ENCODE data around the gene WDR45B. TPM values are rescaled to one million over a fixed set of nuclear protein-coding genes. Genes with fewer than 3 reads are reported as not detected.

The WDR45B gene
- total RNA-seq, 2 donors from 2014 or later = 67.1 to 77.9 TPM

DNA sequence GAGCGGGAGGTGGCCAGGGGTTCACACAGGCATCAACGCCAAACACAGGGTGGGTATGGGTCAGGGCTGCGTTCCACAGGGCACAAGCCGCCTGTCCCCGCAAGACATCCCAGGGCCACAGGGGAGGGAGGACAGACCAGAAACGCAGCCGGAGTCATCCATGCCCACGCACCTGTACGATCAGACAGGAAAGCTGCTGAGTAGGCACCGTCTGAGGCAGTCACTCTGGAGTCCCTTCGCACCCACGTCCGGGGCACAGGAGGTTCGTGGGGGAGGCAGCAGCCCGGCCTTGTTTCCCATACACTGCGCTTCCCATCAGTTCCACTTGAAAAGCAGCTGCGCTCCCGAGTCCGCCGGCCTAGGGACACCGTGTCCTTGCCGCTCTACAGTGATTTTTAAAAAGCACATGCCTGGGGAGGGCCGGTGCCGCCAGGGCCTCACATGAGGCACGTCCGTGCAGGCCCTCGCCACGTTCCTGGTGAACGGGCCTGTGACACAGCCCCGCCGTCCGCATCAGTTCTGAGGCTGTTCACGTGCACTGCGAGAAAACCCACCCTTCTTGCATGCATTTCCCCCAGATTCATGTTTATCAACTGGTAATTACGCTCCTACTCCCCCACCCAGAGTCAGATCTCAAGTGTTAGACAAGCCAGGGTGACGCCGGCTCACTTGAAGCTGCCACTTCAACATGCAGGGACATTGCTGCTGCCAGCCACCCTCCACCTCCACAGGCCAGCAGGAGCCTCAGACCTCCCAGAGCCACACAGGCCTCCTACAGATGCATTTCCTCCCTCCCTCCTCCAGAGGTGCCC lies 34.8 kb downstream of the WDR45B start:
- no peak for DNase-seq
- ATAC-seq = peak; percentile 36
- intact Hi-C loops (cut with DNase I, micrococcal nuclease) = no loop called here

DNA sequence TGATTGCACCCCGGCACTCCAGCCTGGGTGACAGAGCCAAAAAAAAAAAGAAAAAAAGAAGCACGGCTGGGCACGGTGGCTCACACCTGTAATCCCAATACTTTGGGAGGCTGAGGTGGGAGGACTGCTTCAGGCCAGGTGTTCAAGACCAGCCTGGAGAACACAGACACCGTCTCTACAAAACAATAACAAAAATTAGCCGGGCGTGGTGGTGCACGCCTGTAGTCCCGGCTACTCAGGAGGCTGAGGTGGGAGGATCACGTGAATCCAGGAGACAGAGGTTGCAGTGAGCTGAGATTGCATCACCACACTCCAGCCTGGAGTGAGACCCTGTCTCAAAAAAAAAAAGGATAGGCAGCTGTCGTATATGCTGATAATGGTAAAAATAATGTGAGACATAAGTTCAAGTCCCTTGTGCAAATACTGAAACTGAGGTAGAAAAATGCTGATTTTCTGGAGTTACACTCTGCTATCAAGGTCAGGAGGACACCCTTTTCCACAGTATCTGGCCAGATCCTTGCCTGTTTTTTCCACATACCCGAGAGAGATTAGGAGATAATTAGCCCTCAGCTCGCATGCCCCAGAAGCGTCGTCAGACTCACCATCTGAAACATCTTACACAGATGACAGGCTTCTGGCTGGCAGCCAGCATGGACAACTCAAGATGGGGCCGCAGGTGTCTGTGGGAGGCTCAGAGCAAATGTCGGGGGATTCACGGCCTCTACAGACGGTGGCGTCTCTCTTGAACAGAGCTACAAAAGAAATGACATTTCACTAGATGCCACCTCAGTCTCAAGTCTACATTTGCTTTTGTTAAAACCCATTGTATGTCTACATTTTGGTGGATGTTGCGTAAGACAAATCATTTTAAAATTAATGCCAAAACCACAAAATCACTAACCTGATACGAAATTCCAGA lies 36.8 kb downstream of the WDR45B start:
- intact Hi-C loops (cut with DNase I, micrococcal nuclease) = no loop called here
- no peak for DNase-seq

DNA sequence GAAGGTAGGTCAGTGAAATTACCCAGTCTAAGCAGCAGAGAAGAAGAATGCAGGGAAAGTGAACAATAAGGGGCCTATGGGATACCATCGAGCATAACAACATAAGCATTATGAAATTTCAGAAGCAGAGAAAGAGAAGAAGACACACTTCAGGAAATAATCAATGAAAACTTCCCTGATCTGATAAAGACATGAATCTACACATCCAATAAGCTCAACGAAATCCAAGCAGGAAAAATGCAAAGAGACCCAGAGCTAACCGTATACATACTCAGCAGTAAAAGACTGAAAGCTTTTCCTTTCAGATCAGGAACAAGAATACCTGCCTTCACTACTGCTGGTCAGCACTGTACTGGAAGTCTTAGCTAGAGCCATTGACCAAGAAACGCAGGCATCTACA lies 38.6 kb downstream of the WDR45B start:
- intact Hi-C loops (cut with DNase I, micrococcal nuclease) = no loop called here
- ATAC-seq (no peak), DNase-seq (no peak)

More for the DNA sequence above, 36.8 kb downstream of the WDR45B start:
- no peak for ATAC-seq

DNA sequence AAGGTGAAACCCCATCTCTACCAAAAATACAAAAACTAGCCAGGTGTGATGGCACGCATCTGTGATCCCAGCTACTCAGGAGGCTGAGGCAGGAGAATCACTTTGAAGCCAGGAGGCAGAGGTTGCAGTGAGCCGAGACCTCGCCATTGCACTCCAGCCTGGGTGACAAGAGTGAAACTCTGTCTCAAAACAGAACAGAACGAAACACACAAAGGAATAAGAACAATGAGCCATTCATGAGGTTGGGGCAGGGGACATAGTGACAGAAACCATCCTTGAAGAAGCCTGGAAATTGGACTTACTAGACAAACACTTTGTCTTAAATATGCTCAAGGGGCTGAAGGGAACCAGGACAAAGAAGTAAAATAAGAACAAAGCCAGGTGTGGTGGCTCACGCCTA lies 39.4 kb downstream of the WDR45B start:
- intact Hi-C loops (cut with DNase I, micrococcal nuclease) = no loop called here
- DNase-seq (no peak), ATAC-seq (no peak)

DNA sequence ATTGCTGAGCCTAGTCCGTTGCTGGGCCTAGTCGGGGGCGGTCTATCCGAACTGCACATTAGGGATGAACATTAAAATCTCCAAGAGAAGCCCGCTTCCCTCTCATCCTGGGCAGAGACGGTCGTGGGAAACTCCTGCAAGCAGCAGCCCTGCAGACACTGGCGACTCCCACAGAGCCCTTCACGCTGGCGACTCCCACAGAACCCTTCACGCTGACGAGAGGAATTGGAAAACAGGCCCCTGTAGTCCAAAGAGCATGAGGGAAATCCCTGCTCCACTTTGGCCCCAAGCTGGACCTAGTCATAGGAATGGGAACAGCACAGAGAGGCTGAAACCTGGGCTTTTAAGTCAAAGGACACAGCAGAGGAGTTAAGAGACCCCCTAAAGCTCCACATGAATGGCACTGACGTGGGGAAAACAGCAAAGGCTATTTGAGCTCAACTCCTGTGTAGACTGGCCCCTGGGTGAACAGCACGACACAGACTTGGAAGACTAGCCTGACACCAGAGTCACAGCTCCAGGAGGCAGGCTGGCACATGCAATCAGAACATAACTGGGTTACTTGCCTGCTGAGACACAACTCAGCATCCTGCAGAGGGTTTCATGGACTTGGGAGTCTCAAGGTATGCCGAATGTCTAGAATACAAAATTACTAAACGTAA lies 42.2 kb downstream of the WDR45B start:
- ATAC-seq = no peak
- intact Hi-C loops (cut with DNase I, micrococcal nuclease) = no loop called here
- no peak for DNase-seq

DNA sequence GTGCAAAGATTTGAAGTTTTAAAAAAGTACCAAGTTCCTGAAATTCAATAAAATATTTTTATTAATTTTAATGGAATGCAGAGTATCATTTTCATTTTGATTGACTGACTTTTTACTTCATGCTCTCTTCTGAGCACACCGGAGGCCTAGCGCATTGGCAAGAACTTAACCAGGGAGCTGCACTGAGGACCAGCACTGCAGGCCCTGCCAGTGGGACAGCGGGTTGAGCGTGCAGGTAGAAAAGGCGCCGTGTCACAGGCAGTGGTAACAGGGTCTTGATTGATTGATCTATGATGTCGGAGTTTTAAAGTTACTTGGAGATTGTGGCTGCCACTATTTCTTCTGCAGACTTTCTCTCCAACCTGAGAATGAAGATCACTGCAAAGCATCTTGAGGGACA lies 43.7 kb downstream of the WDR45B start:
- ATAC-seq = no peak
- DNase-seq = no peak
- intact Hi-C loops (cut with DNase I, micrococcal nuclease) = no loop called here

DNA sequence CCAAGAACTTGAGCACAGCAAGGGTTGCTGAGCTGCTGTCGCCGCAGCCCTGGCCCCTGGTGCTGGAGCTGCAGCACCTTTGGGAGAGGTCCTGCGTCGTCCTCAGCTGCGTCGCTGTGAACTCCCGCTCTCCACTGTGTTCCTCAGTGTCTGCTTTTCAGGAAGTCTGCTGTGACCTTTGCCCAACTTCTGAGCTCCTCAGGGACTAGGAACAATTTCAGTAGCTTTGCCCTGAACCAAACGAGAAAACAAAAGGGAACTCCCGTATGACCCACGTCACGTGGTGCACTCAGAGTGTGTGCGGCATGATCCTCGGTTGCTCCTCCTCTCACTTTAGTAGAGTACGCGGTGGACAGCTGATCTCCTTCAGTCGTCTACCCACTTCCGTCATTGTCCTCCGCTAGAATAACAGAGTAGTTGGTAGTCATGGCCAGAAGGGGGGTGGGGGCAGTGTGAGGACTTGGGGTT lies 44.2 kb downstream of the WDR45B start:
- intact Hi-C loops (cut with DNase I, micrococcal nuclease) = no loop called here
- ATAC-seq = peak; percentile 84
- DNase-seq = peak; percentile 74 to 79

DNA sequence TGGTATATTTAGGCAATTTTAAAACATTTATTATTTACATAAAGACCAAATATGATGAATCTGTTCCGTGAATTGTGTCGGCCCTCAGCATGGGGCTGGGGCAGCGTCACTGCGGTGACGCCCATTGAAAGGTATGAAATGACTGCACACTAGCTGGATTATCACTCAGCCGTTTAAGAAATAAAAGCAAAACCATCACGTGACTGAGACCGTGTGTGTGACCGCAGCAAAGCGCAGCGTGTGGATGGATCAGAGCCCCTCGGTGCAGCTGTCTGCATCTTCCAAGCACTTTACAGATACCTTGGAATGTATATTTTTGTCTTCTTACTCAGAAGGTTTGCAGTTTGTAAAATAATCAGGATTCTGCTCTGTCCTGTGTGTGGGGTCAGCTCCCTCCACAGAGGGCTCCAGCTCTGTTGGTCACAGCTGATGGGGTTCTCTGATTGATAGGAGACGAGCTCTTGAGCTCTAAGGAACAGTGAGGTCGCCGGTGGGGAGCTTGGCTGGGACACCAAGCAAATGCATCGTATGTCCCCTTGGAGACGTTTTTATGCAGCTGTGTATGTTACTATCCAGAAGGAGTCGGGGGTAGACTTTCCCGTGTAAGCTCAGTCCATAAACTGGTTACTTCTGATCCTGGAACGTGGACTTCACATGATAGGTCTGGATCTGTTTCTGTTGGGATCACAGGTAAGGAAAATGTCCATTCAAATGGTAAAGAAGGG lies 45.1 kb downstream of the WDR45B start:
- intact Hi-C loops (cut with DNase I, micrococcal nuclease) = no loop called here
- ATAC-seq (no peak), DNase-seq (no peak)

DNA sequence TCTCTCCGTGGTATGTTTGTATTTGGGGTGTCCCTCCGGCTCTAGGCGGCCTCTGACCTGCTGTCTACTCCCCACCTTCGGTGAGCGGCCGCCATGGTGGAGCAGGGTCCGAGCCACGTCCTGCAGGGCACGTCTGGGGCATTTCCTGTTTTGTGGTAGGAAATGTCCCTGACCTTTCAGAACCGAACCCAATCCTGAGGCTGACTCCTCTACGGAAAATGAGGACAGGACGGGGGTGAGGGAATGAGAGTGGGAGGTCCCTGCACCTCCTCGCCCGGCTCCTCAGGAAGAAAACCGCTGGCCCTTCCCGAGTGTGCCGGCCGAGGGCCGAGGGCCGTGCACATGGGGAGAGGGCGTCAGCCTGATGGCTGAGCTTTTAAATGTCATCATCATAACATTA lies 45.8 kb downstream of the WDR45B start:
- DNase-seq = no peak
- no peak for ATAC-seq
- intact Hi-C loops (cut with DNase I, micrococcal nuclease) = no loop called here

DNA sequence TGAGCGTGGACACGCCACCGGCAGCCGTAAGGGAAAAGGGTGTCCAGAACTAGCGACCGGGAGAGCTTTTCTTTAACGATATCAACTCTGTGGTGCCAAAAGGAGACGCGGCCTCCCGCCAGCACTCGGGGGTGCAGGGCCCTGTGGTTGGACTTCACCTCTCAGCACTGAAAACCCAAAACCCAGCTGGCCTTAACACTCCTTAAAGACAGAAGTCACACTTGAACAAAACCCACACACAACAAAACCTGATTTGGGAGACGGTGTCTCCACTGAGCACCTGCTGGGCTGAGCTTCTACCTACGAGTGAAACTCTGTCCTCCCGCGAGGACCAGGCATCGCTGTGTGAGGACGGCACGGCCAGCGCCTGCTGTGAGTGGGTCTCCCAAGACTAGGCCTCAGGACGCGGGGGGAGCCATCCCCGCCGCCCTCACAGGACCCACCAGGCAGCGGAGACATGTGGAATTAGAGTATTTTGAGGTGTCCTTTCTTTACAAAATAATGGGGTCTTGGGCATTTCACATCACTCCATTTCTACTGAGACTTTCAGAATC lies 46.7 kb downstream of the WDR45B start:
- no peak for ATAC-seq
- intact Hi-C loops (cut with DNase I, micrococcal nuclease) = no loop called here
- DNase-seq = no peak

DNA sequence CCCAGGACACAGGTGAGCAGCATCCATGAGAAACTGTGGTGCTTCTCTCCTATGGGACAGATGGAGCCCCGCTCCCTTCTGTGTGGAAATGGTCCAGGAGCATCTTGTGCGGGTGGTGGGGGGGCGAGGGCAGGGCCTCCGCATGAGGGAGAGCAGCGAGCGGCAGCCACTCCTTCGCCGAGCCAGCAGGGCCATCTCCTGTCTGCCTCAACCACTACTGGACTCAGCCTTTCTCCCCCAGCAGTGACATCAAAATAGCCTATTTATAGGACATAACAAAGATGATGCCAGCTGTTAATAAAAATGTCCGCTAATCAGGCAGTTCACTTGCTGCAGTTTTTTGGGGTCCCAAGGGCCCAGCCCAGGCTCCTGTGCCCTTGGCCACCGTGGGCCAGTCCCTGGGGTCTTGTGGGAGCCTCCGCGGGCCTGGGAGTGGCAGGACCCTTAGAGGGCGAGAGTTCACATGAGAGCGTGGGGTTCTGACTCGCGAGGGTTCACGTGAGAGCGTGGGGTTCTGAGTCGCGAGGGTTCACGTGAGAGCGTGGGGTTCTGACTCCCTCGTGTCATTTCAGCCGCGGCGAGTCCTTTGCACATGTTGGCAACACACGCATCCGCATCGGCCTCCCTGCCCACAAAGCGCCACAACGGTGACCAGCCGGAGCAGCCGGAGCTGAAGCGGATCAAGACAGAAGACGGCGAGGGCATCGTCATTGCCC lies 47.4 kb downstream of the WDR45B start:
- intact Hi-C loops (cut with DNase I, micrococcal nuclease) = no loop called here
- no peak for ATAC-seq
- DNase-seq = no peak

DNA sequence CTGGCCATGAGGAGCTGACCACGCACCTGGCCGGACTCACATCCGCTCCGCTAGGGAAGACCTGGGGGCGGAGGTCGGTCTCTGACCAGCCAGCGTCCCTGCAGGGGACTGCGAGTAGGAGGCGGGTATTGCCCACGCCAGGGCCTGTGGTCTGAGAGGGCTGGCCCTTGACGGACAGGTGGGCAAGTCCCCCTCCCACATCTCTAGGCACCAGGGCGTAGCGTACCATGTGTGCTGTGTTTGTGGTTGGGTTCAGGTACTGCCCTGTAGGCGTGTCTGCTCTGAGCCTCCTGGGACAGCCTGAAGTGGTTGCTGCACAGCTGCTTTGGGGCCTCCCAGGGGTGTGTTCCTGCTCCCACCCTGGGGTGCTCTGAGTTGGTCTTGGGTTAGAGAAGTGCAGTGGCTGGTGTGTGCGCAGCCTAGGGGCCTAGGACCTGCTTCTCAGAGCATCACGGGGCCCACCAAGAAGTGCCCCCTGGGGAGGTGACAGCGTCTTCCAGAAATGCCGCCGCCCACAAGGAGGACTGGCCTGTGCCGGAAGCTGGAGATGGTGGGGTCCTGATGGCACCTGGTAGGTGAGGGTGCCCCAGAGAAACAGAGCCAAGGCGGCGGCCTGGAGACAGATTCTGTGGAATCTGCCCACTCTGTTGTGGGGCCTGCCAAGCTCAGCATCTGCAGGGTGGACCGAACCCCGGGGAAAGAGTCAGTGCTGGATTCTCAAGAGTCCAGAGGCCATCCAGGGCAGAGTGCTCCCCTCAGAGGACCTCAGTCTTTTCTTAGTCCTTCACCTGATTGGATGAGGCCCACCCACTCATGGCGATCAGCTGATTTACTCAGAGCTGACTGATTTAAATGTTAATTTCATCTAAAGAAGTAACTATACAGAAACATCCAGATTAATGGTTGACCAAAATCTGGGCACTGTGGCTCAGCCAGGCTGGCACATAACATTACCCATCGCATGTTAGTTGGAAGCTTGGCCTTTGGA lies 48.3 kb downstream of the WDR45B start:
- ATAC-seq (no peak), DNase-seq (no peak)
- intact Hi-C loops (cut with DNase I, micrococcal nuclease) = no loop called here

DNA sequence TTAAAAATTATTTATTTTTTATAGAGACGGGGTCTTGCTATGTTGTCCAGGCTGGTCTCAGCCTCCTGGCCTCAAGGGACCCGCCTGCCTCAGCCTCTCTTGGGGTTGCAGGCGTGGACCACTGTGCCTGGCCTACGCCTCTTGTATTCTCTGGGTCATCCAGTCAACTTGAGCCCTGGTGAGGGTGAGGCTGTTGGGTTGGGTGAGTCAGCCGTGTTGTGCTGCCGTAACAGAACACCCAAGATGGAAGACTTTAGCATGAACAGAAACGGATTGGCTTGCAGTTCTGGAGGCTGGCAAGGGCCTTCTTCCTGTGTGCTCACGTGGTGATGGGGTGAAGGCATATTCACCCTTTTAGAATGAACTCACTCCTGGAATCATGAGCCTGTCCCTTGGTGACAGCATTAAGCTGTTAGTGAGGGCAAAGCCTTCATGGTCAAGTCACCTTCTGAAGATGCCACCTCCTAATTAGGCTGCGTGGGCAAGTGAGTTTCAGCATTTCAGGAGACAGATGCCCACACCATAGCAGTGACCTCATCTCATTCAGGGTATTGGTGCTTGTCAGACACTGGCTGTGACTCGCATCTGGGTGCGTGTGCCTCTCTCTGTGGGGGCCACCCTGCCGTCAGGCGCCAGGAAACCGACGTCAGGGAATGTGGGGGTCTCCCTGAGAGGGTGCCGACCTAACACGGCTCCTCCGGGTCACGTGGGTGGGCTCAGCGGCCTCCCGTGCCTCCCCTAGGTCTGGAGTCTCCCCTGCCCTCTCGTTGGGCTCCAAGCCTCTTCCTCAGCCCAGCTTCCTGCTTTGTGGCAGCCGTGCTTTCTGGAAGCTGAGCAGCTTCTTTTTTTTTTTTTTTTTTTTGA lies 49.8 kb downstream of the WDR45B start:
- no peak for ATAC-seq

DNA sequence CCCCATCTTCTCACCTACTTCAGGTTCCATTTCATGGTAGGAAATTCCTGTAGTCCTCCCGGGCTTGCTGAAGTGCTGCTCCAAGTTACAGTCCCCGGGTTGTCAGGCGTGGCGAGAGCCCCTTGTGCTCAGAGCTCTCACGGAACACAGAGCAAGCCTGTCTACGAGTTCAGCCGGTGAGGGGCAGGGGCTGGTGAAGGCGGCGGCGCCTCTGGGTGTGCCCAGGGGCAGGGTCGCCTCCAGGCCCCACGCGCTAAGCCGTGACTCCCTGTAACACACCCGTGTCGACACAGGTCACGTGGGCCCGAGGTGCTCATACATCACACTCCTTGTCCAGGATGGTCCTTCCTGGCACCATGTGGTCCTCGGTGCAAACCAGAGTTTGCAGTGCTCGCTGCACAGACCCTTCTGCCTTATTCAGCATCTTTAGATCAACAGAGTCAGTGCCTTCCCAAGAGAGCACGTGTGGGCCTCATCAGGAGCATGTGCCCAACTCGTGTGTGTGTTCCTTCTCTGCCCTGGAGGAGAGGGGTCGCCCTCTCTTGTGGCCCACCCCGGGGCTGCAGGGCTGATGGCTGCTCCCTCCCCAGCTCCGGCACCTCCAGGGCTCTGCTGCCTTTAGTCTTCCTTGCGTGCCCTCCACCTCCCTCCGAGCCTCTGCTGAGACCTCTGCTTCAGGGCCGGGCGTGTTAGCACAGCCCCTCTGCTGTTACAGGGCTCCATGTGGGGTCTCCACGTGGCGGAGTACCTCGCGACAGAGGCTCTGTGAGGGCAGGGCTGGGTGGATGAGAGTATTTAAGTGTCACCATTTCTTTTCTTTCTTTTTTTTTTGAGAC lies 51.2 kb downstream of the WDR45B start:
- ATAC-seq (no peak), DNase-seq (no peak)
- intact Hi-C loops (cut with DNase I, micrococcal nuclease) = no loop called here

More for the DNA sequence above, 49.8 kb downstream of the WDR45B start:
- intact Hi-C loops (cut with DNase I, micrococcal nuclease) = no loop called here
- DNase-seq = no peak

DNA sequence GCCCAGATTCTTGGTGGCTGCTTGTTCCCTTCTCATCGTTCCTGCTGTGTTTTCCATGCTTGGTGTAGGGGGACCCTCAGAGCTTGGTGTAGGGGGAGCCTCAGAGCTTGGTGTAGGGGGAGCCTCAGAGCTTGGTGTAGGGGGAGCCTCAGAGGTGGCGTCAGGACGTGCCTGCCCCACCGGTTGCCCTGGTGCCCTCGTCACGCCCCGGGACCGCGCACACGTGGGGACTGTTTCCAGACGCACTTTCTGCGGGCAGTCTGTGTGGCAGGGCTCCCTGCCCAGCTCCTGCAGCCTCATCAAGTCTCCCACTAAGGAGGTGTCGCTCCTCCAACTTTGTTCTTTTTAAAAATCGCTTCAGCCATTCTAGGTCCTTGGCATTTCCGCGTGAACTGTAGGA lies 51.9 kb downstream of the WDR45B start:
- DNase-seq = peak in 1 of 2 donors; percentile 43
- intact Hi-C loops (cut with DNase I, micrococcal nuclease) = no loop called here
- peak; percentile 44 for ATAC-seq

Measured in left colon (tissue), 2 donors.